SKM-1 treated with dmso at 0.1 percent for 144 hours (cell line): Measurements from ENCODE around the gene ZFAND2B.
A peak's percentile ranks its signal among the peaks of the same experiment; 100 is the strongest.

Experiments used
- DNase-seq: peaks from one replicate; lab custom pipeline; 2025; ENCODE audit not compliant: unreplicated experiment; lab: John Stamatoyannopoulos, UW

ZFAND2B gene, protein sequence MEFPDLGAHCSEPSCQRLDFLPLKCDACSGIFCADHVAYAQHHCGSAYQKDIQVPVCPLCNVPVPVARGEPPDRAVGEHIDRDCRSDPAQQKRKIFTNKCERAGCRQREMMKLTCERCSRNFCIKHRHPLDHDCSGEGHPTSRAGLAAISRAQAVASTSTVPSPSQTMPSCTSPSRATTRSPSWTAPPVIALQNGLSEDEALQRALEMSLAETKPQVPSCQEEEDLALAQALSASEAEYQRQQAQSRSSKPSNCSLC

GRCh38 chr2:219206328-219207133, at the start of gene ZFAND2B:
TSS of gene ZFAND2B (plus strand) at chr2:219206782. CDS start at chr2:219206988, 206 bp downstream.
- DNase-seq: peak; percentile 88

DNA sequence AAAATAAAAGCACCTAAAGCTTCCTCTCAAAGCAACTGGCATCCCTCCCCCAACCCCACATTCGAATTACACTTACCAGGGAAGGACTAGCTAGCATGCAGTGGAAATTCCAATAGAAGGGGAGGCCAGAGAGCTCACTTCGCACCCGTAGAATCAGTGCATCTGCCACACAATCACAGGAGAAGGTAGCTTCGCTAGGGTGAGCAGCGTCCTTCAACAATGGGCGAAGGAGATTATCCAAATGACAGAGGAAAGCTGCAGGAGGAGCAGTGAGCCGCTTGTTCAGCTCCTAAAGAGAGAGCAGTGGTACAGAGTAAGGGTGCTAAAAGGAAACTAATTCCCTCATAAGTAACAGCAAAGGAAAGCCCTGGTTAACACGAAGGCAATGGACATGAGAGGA, 49.2 kb upstream of the ZFAND2B start:
- no peak for DNase-seq

DNA sequence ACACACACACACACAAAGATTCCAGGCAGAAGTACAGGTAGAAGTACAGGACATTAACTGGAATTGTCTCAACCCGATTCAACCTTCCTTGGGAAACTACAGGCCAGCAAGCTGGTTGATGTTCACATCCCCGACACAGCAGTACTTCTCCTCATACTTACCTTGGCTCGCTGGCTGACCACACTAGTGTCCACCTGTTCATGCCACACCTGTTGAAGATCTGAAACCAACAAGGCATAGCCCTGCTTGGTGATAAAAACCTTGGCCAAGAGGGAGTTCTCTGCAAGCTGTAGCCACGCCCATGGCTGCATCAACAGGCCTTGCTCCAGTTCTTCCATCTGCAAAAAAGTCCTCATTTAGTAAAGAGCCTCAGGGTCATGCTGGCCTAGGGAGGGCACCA, 48.6 kb upstream of the ZFAND2B start:
- no peak for DNase-seq

- no peak for DNase-seq
Observed at GRCh38 chr2:219158586-219158985, 48.0 kb upstream of the ZFAND2B start.

DNA sequence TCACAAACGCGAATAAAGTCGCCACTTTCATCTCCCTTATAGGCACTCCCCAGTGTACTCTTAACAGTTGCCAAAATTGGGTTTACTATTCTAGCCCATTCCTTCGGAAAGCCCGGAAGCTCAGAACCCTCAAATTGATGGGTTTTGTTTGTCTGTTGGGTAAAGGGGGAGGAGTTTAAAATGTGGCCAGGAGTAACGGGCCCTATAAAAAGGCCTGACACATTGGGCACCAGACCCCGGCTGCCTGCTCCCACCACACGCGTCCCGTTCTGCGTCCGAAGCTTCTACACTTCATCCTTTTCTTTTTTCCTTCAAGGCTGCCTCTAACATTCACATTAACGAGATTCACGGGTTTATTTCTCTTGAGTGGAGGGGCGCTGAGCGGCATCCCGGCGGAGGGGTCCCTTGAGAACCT, 46.8 kb upstream of the ZFAND2B start:
- no peak for DNase-seq

- peak; percentile 88 for DNase-seq
Observed at GRCh38 chr2:219160186-219161017, 46.2 kb upstream of the ZFAND2B start, which contains the start of gene NHEJ1. TSS of gene NHEJ1 (minus strand) at chr2:219160815. CDS start at chr2:219158362, 2,453 bp downstream.

DNA sequence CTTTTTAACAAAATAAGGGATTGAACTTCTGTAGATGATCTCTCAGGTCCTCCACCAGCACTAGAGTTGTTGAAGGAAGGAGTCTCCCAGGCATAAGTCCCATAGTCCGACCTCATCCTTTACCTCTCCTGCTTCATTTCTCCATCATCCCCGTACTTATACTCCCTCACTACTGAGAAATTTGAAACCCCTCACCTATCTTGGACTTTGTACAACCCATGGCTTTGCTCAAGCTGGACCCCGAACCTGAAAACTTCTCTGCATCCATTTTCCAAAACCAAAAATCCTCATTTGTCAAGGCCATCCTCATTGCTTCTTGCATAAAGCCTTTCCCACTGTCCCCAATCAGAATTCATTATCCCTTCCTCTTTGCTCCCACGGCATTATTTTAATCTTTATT, 45.5 kb upstream of the ZFAND2B start:
- no peak for DNase-seq

- no peak for DNase-seq
Observed at GRCh38 chr2:219163156-219163555, 43.4 kb upstream of the ZFAND2B start.

DNA sequence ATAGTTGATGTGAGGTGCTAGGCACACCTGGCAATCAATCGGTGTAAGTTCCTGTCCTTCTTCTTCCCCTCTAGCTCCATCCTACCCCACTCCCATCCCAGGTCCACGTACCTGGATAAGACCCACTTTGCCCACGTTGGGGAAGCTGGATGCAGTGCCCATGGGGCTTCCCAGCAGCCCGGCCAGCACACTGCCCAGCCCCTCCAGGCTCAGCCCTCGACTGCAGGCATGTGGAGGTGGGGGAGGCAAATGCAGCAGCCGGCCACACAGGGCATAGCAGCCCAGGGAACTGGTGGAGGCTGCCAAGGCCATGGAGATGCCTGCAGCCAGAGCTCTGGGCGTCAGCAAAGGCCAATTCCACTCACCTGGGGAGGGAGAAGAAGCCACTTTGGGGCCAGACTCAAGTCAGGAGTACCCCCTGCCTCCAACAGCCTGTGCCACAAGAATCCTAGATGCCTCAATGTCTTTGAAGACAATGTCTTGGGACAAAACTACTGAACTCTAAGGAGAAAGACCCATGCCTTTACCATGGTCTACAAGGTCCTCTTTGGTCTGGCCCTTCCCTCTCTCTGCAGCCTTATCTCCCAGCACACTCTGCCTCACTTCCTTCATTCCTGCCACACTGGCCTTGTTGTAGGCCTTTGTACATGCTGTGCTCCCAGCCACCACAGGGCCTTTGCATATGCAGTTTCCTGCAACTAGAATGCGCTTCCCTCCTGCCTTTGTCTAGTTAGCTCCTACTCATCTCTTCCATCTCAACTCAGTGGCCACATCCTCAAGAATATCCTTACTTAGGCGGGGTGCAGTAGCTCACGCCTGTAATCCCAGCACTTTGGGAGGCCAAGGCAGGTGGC, 41.3 kb upstream of the ZFAND2B start:
- DNase-seq: no peak

GRCh38 chr2:219167997-219168396, 38.6 kb upstream of the ZFAND2B start:
- DNase-seq: no peak

- DNase-seq: no peak
Observed at GRCh38 chr2:219168526-219168925, 38.1 kb upstream of the ZFAND2B start.

DNA sequence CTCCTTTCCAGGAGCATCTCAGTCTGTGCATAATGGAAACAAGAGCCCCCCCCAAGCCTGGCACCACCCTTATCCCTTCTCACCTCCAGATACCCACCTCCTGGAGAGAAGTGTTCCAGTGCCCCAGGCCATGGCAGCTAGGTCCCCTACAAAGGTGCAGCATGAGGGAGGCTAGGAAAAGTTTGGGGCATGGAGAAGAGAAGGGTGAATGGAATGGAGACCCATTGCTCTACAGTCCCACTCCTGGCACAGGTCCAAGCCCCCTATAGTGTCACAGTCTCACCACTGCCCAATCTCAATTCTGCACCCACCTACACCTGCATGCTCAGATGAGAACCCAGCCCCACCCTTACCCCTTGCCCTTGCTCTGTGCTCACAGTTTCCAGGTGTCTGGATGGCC, 37.6 kb upstream of the ZFAND2B start:
- DNase-seq: no peak

- DNase-seq: no peak
Observed at GRCh38 chr2:219169930-219170654, 36.5 kb upstream of the ZFAND2B start, which contains the start of gene SLC23A3. TSS of gene SLC23A3 (minus strand) at chr2:219170029. CDS start at chr2:219169984, 45 bp downstream.

- DNase-seq: peak; percentile 29
Observed at GRCh38 chr2:219171231-219171651, 35.3 kb upstream of the ZFAND2B start.

DNA sequence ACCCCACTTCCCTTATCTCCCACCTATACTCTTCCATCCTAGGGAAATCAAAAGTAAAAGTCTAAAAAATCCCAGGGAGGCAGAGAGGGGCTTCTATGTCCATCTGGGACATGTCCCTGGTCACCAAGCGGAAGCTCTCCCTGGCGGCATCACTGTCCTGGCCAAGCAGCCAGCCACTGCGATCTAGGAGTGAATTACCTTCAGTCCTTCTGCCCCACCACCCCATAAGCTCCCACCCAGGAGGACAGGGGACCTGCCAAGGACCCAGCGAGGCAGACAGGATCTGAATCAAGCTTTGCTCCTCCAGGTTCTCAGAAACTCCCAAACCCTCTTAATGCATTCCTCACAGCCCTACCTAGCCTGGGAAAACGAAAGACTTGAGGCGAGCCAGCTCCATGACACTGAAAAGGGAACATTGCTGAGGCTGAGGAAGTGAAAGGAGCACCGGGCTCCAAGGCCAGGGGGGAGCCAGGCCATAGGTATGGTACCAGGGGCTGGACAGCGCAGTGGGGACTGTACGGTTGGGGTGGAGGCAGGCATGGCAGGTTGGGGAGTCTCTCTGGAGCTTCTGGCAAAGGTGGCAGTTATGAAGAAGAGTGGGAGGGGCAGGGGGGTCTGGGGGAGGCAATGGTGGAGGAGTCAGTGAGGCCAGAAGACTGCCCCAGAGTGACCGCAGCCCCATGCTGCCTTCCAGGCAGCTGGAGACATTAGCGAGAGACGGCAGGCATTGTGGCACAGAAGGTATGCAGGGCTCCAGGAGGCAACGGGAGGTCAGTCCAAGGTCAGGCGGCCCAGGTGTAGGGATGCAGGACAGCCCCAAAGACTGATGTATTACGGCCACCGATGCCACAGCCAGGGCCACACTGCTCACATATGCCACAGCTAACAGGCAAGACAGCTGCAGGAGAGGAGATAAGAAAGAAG, 34.1 kb upstream of the ZFAND2B start:
- DNase-seq: no peak

DNA sequence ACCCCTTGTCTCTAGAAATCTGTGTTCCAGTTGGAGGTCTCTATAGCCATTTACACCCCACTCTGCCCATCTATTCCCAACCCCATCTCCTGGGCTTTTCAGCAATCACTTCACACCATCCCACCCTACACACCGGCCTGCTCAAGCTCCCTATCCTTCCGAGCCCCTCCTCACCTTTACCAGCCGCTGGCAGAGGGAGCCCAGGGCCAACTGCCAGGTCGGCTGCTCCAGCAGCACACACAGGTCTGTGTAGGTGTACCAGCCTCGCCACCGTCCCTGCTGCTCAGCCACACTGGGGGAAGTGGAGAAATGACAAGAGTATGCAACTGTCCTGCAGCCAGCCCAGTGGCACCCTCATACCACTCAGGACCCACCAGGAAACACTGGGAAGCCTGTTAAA, 33.4 kb upstream of the ZFAND2B start:
- no peak for DNase-seq

- no peak for DNase-seq
Observed at GRCh38 chr2:219174146-219174545, 32.4 kb upstream of the ZFAND2B start.

DNA sequence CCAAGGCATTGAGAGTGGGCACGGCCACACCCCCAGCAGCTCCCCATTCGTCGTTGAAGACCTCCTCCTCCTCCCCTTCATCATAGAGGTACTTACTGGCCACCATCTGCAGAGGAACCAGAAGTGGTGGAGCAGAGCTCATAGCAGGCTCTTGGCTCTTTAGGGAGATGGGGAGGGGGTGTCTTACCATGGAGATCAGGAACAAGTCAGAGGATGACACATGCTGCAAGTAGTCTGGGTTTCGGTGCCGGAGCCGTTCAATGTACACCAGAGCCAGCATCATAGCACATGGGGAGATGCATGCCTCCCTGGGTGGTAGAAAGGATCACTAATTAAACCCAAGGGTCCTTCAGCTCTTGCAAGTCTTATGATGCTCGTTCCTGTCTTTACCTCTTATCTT, 31.8 kb upstream of the ZFAND2B start:
- DNase-seq: no peak

- DNase-seq: no peak
Observed at GRCh38 chr2:219175486-219175885, 31.1 kb upstream of the ZFAND2B start.
